ENCODE measurements around the gene ARPC4.
"Not testable (repeated sequence)": the region's sequence is repeated elsewhere in the genome, so short reads cannot be mapped to it uniquely, and the experiment has no call there.

Gene ARPC4

DNA sequence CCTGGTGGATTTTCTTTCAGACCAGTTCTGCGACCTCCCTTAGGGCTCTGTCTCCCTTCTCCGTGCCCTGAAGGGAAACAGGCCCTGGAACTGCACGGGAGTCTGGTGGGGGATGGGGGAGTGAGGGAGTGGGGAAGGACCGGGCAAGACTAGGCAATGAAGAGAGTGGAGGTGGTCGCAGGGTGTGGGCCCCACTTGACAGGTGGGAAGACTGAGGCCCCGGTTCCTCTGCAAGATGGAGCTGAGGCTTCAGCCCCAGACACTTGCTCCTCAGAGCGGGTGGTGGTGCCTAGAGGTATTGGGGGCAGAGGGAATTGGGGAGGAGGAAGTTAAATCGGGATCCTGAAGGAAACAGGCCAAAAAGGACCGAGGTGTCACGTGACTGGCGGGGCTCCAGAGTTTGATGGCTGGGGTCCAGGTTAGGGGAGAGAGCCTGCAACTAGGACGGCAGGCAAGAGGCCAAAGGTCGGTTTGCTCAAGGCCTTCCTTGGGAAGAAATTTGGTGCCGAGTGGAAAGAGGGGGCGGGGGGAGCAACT lies 22.5 kb upstream of the ARPC4 start:
- no peak for DNase-seq

DNA sequence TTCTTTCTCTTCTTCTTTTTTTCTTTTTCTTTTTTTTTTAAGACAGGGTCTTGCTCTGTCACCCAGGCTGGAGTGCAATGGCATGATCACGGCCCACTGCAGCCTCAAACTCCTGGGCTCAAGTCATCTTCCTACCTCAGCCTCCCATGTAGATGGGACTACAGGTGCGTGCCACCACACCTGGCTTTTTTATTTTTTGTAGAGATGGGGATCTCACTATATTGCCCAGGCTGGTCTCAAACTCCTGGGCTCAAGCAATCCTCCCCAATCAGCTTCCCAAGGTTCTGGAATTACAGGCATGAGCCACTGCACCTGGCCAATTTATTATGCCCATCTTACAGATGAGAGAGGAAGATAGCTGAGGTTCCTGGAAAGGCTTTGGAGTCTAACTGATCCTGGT lies 21.9 kb upstream of the ARPC4 start:
- not testable (repeated sequence) for DNase-seq

DNA sequence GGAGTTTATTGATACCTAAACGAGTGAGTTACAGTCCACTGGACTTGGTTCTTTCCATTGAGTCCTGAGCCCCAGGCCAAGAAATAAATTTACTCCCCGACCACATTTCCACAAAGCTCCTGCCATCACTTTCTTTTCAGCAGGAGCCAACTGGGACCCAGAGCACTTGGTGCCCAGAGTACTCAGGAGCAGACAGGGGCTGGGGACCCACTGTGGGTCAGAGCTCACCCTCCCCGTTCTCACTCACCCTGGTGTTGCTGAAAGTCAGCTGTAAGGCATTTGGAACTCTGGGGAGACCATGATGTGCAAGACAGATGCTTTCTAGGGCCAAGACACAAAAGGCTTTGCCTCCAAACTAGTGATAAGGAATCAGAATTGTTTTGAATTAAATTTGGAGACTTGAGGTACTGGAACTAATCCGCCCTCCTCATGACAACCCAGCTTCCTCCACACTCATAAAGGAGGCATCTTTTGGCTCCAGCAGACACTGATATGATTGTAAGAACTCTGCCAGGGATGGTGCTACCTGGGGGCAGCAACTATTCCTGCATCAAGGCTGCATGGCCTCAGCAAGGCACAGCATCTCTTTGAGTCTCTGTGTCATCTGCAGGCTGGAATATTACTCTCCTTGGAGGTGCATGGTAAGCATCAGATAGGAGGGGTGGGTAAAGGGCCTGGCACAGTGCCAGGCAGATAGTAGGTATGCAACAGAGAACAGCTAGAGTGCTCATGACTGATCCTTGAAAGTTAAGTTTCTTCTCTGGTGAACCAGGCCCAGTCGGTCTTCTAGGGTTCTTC lies 15.8 kb upstream of the ARPC4 start:
- no peak for DNase-seq

DNA sequence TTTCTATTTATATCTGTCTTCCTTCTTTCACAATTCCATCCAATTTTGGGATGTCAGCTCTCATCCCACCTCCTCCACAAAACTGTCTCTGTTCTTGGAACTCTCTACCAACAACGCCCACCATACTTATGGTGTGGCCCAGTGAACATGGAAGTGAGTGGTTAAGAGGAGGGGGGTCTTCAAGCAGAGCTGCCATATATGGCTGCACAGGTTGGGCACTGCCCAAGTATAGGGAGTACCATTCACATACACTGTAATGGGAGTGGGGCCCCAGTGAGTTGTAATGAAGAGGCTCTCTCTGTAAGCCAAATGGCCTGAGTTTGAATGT lies 15.2 kb upstream of the ARPC4 start:
- DNase-seq: no peak

DNA sequence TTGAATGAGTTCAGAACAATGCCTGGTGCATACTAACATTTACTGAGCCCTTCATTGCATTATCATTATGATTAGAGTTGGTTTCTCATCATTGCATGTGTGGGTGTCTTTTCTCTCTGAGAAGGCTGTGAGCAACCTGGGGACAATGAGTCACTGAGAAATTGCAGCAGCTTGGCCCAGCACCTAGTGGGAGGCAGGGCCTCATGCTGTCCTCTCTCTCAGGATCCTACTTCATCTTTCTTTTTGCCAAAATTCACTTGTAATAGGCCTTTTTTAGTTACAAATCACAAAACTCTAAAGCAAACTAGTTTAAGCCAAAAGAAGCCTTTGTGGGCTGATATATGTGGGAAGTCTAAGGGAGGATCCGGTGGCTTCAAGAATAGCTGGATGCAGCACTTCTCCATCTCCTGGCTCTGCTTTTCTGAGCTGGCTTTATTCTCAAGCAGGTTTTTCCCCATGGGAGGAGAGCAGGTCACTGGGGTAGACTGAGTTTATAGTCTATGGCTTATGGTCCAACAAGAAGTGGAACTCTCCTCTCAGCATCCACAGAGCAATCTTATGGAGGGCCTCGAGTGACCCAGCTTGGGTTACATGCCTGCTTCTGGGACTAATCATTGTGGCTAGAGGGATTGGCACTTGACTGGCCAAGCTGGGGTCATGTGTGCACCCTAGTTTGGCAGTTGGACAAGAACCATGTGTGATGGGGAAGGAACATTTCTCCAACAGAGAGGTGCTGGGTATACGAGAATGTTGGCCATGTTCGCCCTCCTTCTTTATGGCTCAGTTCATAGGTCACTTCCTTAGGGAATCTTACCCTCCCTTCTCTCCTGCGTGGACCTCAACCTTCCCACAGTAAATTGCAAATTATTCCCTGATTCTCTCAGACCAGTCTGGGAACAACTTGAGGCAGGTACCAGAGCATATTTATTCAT lies 14.5 kb upstream of the ARPC4 start:
- peak; percentile 77 for DNase-seq

DNA sequence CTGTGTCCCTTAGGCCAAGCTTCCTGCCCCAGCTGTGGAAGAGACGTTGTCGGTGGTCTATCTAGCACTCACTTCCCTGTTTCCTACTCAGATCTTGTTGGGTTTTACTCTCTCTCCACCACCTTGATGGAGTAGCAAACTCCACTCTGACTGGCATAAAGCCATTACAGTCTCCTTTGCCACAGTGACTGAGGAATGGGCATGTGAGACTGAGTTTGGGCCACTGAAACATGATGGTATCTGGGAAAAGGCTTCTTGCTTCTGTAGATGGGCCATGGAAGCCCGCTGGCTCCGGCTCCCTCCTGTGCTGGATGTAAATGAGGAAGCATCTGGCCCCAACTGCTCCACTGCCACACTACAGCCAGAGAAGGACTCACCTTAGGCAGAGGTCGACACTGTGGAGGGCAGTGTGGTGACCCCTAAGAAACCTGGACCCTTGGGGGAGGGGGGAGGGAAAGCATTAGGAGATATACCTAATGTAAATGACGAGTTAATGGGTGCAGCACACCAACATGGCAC lies 13.7 kb upstream of the ARPC4 start:
- no peak for DNase-seq

DNA sequence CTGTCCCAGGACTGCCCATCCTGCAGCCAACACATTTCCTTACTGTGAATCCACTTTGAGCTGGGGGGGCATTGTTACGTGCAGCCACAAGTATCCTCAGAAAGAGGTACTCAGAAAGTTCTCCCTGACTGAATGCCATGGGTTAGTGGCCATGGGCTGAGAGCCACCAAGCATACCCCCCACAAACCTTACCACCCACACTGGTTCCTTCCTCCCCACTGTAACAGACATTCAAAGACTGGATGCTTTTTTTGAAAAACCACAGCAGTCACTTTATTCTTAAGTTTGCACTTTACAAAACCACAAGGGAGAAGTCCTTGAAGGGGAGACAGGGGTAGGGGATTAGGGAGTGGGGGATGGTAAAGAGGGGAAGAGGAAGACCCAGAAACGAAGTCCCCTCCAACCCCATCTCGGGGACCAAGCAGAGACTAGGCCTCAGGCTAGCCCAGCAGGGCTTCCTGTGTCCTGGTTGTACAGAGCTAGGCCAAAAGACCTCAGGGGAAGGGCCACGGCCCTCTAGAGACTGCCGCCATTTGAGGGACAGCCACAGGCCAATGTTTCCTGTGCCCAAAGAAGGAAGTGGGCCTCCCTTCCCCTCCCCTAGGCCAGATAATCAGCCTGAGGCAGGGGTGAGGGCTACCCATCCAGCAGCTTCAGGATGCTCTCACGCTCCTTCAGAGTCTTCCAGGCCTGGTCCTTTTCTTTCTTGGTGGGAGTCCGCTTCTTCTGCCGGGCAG lies 13.0 kb upstream of the ARPC4 start:
- peak; percentile 36 for DNase-seq

DNA sequence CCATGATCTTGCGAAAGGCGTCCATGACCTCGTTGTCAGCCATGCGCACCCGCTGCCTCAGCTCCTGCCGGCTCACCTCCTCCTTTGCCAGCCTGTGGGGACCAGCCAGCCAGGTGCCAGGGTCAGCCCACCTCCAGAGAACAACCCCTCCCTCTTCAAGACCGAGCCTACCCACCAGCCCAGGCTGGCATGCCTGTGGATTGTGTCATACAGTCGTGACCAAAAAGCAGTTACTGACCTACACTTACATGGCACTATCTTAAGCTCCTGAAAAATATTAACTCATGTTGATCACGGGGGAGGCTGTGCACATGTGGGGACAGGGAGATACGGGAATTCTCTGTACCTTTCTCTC lies 12.4 kb upstream of the ARPC4 start:
- no peak for DNase-seq

DNA sequence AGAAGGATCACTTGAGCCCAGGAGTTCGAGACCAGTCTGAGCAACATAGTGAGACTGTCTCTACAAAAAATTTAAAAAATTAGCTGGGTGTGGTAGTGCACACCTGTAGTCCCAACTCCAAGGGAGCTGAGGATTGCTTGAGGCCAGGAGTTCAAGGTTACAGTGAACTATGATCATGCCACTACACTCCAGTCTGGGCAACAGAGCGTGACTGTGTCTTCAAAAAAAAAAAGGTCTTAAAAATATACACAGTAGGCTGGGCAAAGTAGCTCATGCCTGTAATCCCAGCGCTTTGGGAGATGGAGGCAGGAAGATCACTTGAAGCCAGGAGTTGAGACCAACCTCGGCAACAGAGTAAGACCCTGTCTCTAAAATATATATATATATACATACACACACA lies 12.0 kb upstream of the ARPC4 start:
- DNase-seq: no peak

DNA sequence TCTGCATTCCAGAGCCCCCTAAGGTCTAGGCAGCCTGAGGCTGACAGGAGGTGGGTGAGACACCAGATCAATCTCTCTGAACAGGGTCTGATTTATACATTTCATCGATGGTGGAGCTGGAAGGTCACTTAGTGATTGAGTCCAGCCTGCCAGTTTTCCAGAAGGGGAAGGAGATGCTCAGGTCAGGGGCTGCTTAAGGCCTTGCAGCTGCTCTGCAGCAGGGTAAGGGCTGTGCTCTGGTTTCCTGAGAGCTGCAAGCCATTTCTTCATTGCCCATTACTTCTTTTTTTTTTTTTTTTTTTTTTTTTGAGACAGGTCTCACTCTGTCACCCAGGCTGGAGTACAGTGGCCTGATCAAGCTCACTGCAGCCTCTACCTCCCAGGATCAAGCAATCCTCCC lies 11.3 kb upstream of the ARPC4 start:
- no peak for DNase-seq

DNA sequence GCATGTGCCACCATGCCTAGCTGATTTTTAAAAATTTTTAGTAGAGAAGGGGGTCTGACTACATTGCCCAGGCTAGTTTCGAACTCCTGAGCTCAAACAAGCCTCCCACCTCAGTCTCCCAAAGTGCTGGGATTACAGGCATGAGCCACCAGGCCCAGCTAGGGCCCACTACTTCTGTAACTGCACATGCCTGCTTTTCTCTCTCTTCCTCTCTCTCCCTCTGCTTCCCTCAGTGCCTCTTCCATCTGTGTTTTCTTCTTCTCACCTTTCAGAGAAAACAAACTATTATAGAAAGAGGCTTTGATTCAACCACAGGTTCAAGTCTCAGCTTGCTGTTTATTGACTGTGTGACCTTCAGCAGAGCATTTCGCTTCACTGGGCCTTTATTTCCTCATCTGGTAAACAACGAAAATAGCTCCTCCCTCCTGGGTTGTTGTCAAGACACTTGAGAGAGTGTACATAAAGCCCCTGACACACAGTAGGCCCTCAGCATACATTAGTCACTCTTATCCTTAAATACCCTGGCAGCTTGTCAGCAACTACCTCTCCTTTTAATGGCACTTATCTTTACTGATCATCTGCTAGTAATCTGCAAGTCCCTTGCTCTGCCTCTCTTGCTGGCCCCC lies 10.8 kb upstream of the ARPC4 start:
- no peak for DNase-seq

DNA sequence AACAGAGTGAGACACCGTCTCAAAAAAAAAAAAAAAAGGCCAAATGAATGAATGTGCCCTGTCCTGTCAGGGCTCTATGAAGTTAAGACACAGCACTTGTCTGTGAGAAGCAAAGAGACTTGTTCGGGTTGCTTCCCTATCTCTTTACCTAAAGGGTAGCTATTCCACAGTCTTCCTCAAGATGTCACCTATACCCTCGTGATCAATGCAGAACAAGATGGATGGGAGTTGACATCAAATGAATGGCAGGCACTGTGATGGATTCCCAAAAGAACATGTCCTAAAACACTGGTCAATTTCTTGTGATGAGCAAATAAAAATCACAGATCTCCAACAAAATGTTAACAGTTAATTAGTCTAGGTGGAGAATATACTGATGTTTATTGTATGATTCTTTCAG lies 10.1 kb upstream of the ARPC4 start:
- DNase-seq: no peak

DNA sequence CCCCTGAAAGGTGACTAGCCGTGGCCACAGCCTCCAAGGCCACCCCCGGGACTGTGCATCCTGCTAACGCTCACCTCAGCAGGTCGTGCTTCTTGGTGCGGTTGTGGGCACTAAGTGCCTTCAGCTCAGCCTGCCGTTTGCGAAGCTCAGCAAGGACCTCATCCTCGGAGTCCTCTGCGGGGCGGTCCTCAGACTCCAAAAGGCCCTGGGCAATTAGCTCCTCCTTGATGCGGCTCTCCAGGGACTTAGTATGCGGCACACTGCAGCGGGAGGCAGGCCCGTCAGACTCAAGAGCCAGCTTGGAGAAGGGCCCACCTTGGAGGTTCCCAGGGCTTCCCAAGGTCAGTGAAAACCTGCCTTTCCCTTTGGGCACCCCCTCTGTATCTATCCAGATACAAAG lies 8.9 kb upstream of the ARPC4 start:
- DNase-seq: no peak

DNA sequence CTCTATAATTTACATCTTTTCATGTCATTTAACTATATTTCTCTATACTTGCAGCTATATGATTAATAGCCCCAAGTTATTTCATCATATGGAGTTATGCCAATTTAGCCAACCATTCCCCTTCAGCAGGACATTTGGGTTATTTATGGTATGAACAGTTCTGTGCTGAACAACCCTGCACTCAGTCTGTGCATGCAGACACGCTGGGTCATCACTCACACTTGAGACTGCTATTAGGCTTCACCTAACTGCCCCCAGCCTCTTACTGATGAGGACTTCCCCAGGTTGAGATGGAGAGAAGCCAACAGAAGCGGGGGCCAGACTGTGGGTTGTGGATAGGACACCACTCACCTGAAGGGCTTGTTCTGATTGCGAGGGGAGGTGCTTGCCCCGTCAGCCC lies 7.9 kb upstream of the ARPC4 start:
- DNase-seq: no peak

DNA sequence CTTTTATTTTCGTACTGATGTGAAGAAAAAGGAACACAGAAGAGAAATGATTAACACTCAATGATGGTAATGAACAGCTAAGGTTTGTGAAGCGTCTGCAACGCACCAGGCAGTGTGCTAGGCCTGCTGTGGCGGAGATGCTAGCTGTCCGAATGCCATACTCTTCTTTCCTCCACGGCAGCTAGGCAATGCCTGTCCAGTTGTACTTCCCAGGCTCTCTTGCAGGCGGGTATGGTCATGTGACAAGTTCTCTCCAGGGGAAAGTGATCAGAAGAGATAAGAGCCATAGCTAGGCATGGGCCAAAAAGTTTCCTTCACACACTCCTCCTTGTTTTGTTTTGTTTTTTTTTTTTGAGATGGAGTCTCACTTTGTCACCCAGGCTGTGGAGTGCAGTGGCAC lies 7.3 kb upstream of the ARPC4 start:
- DNase-seq: no peak

DNA sequence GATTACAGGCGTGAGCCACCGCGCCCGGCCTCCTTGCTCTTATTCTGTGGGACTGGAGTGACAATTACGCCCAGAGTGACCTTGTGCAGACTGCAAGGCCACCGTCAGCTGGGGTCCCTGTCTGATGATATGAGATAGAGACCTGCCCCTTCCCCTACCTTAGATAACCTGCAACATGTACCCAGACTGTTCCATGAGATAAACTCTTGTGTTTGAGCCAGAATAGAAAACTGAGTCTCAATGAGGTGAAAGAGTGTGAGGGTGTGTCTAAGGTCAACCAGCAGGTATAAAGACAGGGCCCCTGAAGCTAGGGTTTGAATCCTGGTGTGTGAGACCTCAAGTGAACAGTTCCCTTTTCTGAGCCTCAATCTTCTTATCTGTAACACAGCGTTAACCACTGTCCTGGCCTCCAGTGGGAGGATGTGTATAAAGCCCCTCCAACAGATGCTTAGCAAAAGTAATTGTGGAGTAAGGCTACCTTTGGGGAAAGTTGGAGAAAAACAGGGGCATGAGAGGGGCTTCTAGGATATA lies 6.6 kb upstream of the ARPC4 start:
- DNase-seq: no peak

DNA sequence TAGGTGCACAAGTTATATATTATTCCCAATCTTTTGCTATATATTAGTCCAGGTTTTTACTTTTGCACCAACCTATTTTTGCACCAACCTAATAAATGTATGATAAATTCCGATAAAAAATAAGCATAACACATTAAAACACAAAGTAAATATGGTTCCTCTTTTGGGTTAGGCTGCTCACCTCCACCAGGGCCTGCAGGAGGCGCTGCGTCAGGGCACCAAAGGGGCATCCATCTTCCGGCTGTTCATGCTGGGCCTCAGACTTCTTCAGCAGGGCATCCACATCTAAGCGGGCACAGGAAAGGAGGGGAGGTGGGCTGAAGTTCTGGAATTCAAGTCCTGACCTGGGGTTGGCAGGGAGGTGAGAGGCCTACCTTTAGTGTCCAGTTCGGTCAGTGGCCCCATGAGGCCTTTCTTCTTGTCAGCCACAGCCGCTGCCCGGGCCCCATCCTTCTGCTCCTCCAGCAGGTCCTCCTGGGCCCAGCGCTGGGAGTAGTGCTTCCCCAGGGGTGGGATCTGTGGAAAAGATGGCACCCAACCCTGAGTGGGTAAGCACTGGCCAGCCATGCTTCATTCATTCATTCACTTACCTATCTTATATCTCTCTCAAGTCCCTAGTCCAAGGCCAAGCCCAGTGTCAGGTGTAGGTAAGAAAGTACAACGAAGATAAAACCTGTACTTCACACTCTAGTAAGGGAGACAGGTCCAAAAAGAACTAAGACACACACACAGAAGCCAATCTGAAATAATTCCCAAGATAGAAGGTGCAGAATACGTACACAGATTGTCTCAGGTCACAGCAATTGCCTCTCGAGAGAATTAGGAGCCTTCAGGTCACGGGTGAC lies 5.8 kb upstream of the ARPC4 start:
- DNase-seq: no peak

DNA sequence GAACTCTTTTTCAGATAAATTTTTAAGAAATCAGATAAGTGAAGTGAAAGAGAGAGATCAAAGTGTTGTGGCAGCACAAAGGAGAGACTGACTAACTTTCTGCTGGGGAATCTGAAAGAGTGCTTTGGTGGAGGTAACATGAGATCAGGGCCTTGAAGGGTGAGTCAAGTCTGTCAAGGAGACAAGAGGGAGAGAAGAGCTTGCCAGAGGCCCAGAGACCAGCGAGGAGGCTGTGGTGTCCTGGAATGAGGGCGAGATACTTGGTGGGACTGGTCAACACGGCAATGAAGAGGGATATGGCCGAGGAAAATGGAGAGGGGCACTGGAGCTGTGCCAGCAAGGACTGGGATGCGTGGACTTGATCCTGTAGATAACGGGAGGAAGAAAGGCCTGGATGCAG lies 5.2 kb upstream of the ARPC4 start:
- DNase-seq: no peak

DNA sequence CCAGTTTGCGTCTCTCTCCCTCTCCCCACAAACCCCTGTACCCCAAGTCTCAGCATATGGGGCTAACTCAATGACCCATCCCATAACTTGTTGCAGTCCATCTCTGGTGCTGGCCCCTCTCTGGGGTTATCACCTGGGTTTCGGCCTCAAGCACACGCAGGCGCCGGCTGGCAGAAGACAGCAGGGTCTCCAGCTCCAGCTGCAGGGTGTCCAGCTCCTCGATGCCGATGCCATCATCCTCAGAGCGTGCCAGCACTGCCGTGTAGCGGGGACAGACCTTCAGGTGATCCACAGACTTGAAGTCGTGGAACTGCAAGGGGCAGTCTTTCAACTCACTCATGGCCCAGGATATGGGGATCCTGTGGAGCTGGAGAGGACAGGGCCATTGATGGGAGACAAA lies 1.8 kb upstream of the ARPC4 start:
- no peak for DNase-seq

DNA sequence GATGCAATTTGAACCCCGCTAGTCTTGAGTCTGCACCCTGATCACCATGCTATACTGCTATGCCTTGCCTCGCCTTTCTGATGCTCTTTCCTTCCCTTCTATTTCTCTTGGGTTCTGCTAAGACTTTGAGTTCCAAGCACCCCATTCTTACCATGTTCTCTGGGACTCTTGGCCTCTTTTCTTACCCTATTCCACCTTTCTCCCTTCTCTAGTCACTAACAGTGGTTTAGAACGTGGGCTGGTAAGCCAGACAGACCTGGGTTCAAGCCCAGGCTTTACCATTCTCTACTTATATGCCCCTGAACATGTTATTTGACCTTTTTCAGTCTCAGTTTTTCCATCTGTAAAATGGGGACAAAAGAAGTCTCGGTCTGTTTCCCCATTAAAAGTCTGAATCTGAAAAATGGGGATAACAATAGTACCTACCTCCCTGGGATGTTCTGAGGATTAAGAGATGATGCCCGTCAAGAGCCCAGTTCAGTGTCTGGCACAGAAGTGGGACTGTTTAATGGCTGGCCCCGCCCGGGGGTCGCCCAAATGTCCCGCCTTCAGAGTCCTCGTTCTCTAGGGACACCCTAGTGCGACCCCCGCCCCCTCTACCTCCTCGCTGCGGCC lies 985 bp upstream of the ARPC4 start:
- DNase-seq: no peak

DNA sequence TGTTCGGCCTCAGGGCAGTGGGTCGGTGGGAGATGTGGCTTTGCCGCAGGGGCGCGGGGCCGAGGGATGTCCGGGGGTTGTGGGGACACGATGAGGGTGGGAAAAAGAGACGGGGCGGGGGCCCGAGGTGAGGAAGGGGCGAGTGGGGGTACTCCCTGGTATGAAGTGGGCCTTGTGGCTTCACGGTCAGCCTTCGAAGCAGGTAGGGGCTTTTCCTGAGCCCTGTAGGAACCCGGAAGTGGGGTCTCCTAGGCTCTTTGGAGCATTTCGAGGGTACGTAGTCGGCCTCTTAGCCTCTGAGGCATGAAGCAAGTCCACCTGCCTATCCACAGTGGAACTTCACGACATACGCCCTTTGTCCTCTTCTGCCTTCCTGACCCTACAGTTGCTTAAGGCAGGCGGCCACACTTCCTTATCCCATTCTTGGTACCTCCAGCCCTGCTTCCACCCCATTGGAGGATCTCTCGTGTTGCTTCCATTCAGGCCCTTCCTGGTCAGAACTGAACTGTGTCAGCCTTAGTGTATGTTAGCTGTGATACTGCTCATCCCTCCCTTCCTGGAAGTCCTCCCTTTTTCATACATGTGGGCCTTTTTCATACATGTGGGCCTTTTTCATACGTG lies 389 bp downstream of the ARPC4 start:
- peak; percentile 71 for DNase-seq
